ENCODE measurements around the gene DQX1.

Gene DQX1, protein sequence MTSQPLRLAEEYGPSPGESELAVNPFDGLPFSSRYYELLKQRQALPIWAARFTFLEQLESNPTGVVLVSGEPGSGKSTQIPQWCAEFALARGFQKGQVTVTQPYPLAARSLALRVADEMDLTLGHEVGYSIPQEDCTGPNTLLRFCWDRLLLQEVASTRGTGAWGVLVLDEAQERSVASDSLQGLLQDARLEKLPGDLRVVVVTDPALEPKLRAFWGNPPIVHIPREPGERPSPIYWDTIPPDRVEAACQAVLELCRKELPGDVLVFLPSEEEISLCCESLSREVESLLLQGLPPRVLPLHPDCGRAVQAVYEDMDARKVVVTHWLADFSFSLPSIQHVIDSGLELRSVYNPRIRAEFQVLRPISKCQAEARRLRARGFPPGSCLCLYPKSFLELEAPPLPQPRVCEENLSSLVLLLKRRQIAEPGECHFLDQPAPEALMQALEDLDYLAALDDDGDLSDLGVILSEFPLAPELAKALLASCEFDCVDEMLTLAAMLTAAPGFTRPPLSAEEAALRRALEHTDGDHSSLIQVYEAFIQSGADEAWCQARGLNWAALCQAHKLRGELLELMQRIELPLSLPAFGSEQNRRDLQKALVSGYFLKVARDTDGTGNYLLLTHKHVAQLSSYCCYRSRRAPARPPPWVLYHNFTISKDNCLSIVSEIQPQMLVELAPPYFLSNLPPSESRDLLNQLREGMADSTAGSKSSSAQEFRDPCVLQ

DNA sequence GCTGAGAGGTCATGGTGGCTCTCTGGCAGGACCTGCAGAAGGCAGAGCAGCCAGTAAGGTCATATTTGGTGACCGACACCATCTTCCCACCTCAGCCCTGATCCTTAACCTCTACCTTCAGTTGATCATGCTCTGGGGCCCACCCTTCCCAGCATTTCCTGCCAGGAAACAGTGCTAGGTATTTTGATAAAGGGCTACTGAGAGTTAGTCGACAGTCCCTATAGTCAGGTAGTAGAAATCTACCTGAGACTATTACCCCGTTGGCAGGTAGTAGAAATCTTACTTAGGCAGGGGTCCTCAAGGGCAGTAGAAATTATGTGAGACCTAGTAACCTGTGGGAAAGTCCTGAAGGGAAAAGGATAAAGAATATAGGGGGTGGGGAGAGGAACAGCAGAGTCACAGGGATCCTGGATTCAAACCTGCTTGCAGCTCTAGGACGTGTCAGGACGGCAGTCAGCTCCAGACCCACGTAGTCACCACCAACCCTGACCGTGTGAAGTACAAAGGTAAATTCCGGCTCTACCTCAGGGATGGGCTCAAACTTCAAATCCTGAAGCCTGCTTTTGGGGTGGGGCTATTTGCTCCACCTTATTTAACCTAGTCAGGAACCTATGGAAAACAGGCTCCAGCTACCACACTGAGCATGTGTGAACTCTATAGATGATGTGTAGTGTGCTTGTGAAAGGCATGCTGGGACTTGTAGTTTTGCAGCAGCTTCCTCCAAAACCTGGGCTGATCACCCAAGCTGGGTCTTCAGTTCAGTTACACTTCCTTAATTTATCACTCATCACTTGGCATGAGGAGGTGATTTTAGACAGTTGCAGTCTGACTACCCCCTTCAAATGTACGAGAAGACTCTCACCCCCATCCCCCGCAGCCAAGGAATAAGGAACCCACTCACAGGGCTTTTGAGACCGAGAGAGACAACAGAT is at the start of gene DQX1:
TSS of gene DQX1 (minus strand) at position 515 of the 932 bp plus-strand sequence. CDS start at position 13, 502 bp downstream.
- TF ChIP-seq, protein P1, sequence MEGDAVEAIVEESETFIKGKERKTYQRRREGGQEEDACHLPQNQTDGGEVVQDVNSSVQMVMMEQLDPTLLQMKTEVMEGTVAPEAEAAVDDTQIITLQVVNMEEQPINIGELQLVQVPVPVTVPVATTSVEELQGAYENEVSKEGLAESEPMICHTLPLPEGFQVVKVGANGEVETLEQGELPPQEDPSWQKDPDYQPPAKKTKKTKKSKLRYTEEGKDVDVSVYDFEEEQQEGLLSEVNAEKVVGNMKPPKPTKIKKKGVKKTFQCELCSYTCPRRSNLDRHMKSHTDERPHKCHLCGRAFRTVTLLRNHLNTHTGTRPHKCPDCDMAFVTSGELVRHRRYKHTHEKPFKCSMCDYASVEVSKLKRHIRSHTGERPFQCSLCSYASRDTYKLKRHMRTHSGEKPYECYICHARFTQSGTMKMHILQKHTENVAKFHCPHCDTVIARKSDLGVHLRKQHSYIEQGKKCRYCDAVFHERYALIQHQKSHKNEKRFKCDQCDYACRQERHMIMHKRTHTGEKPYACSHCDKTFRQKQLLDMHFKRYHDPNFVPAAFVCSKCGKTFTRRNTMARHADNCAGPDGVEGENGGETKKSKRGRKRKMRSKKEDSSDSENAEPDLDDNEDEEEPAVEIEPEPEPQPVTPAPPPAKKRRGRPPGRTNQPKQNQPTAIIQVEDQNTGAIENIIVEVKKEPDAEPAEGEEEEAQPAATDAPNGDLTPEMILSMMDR (IDR thresholded peaks at IDR 0.05; ENCODE audit: low read depth, low read length), result no peak
- H3K4me3 ChIP-seq (ENCODE audit: low read depth, low read length), result no peak within 1 kb of the TSS

DNA sequence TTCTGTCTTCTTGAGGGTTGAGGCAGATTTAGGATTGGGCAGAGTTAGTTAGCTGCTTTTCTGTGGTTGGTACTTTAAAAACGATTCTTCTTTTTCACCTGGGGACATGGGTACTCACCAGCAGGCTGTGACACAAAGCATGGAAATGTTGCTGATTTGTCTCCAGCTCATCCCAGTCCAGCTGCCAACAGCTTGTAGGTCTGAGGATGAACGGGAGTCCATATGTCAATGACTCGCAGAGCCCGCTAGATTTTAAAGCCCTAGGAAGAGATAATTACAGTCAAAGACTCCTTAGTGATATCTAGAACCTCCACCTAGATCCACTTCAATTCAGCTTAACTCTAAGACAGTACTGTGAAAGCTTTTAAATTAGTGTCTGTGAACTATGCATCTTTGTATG is 49.3 kb upstream of the DQX1 start:
- TF ChIP-seq, protein P1 (IDR thresholded peaks at IDR 0.05; ENCODE audit: low read depth, low read length), result no peak
- no peak overlapping the region for H3K4me3 ChIP-seq (ENCODE audit: low read depth, low read length)

DNA sequence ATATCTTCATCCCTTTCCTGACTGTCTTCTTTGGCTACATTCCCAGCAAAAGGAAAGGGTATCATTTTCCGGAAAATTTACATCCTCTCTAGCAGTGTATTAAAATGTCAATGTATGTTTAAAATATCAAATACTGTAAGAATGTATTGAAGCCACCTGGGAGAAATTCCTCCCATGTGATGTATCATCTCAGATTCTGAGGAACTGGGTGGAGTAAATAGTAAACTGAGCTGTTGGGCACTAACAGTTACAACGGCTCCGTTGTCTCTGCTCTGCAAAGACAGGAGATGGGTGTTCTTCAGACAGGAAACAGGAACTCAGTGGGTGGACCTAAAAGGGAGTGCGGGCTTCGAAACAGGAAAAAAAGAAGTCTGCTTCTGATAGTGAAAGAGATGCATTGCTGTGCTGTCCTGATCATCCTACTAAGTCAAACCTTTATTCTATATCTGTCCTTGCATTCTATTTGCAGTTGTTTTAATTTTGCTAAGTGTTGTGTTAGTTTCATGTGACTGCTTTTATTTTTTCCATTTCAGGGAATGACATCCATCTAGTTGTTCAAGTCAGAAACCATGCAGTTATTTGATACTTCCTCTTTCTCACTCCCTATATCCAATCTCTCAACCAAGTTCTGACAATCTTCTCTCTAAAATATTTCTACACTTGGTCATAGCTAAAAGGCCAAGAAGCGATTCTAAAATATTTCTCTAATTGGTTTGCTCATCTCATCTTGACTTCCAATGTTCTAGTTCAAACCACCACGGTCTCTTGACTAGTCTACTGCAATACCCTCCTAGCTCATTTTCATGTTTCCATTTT is 47.9 kb upstream of the DQX1 start:
- H3K4me3 ChIP-seq (ENCODE audit: low read depth, low read length), result peak overlapping the region; percentile 36
- TF ChIP-seq, protein P1 (IDR thresholded peaks at IDR 0.05; ENCODE audit: low read depth, low read length), result no peak

DNA sequence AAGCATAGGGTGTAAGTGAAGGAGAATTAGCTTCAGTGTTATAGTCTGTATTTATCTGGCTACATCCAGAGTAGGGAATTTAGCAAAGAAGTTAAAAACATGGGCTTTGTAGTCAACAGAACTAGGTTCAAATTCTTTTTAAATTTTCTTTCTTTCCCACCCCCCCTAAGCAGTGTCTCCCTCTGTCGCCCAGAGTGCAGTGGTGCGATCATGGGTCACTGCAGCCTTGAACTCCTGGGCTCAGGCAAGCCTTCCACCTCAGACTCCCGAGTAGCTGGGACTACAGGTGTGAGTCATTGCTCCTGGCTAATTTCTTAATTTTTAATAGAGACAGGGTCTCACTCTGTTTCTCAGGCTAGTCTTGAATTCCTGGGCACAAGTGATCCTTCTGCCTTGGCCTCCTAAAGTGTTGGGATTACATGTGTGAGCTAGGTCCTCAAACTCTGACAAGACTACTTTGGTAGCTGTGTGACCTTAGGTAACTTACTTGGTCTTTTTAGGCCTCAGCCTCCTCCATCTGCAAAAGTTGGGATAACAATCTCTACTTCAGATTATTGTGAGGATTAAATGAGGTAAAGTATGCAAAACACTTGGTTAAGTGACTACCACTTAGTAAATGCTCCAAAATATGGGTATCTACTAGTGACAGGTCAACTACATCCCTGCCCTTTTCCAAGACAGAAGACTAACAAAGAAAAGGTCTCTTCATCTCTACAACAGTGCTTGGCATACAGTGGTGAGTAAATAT is 46.3 kb upstream of the DQX1 start:
- no peak overlapping the region for H3K4me3 ChIP-seq (ENCODE audit: low read depth, low read length)
- TF ChIP-seq, protein P1 (IDR thresholded peaks at IDR 0.05; ENCODE audit: low read depth, low read length), result no peak

DNA sequence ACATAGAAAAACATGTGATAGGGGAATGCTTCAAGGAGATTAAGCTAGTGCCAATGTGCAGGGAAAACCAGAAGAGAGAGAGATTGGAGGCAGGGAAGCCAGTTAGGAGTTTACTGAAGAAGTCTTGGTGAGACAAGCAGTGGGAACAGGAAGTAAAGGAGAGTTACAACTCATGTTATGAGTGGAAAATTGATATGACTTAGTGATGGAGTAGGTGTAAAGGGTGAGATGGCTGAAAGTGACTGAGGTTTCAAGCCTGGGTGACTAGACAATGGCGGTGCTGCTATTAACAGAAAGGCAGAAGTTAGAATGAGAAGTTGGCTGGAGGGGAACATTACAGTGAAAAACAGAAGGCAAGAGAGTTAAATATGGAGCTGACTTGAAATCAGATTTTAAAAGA is 45.0 kb upstream of the DQX1 start:
- H3K4me3 ChIP-seq (ENCODE audit: low read depth, low read length), result no peak overlapping the region
- TF ChIP-seq, protein P1 (IDR thresholded peaks at IDR 0.05; ENCODE audit: low read depth, low read length), result no peak

DNA sequence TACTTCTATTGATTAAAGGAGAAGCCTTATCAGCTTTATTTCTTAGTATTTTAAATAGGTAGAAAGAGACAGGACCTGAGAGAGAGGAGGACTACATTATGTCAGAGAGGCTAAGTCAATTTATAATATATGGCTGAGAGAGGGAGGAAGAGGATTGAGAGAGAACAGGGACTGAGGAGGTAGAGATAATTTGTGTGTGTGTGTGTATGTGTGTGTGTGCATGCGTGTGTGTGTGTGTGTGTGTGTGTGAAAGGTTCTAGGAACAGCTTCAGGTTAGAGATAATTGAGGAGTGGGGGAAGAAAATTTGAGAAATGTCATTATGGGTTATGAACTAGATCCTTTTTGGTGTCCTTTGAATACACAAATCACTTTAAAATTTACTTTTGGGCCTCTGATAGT is 43.7 kb upstream of the DQX1 start:
- TF ChIP-seq, protein P1 (IDR thresholded peaks at IDR 0.05; ENCODE audit: low read depth, low read length), result no peak
- H3K4me3 ChIP-seq (ENCODE audit: low read depth, low read length), result no peak overlapping the region

Data from WI38 (cell line).